Measurements from ENCODE around the gene MIER2.

Gene MIER2

DNA sequence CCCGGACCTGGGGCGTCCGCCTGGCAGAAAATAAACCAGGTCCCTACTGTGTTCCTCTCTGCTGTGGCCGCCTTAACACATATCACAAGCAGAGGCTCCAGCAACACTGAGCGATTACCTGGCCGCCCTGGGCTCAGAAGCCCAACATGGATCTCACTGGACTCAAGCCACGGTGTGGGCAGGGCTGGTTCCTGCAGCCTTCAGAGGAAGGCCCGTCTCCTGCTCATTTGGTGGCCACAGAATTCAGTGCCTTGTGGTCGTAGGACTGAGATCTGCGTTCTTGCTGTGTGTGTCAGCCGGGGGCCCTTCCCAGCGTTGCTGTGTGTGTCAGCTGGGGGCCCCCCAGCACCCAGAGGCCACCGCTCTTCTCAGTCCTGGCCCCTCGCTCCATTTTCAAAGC is 34.1 kb upstream of the MIER2 start:
- no peak for DNase-seq (ENCODE audit: low read depth in 2 of 2, low spot score in 1 of 2)

DNA sequence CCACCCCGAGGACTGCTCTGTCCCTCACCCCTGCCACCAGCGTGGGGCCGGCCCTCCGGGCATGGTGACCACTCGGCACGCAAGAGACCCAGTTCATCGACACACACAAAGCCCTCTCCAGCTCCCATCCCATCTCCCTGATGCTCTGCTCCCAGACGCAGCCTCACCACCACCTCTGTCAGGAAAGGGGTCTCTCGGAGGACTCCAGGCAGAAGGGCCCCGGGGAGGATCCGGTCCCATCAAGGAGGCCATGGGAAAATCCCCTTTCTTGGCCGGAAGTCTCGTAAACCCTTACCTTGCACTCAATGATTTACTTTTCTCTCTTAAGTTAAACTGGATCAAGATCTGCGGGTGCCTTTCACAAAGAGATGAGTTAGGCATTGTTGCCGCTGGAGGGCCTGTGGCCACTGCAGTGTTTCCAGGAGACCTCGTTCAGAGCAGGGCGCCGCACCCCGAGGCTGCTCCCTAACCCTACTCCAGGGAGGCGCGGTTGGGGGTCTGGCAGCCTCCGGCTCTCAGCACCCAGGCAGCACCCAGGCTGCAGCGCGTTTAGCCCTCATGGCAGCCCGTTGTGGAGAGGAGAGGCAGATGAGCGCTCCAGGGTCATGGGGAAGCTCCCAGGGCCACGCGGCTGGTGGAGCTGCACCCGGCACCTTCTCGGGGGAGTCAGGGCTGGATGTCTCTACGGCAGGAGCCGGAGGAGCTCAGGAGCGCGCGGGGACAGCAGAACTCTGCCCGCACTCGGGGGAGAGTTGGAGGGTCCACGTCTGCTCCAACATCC is 33.4 kb upstream of the MIER2 start:
- DNase-seq (ENCODE audit: low read depth in 2 of 2, low spot score in 1 of 2): no peak

GRCh38 chr19:376111-376470 is 31.5 kb upstream of the MIER2 start:
- no peak for DNase-seq (ENCODE audit: low read depth in 2 of 2, low spot score in 1 of 2)

DNA sequence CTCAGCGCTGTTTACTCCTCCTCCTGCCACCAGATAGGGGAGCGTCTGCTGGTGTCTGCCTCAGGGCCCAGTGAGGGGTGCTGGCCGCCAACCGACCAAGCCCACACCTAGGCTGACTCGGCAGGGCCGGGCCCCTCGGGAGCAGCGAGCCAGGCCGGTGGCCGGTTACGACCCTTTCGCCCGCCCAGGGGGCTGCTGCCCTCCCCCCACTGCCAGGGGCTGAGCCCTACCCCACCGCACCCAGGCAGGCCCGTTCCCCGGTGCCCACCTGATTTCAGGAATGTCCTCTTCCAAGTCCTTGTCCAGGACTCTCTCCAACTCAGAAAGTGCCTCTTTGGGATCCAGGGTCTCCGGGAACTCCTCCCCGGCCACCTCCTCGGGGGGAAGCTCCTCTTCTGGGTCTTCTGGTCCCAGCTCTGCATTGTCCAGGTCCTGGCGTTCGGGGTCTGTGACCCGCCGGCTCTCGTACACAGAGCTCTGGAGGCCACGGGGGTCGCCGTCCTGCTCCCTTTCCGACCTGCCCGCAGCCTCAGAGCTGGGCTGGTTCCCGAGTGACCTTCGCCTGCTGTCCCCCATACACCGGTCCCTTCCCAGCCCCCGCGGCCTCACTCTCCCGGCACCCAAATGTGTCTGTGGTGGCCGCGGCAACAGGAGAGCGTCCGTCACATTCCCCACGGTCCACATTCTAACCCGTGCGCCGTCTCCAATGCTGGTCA is 31.0 kb upstream of the MIER2 start:
- no peak for DNase-seq (ENCODE audit: low read depth in 2 of 2, low spot score in 1 of 2)

DNA sequence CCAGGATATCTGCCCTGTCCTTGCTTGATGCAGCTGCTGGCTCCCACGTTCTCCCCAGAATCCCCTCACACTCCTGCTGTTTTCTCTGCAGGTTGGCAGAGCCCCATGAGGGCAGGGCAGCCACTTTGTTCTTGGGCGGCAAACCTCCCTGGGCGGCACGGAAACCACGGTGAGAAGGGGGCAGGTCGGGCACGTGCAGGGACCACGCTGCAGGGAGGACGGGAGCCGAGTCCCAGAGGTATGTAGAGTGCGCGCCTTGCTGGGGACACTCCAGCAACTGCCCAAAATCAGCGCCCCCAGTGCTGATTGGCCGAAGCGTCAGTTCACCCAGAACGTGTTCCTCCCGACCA is 30.3 kb upstream of the MIER2 start:
- DNase-seq (ENCODE audit: low read depth in 2 of 2, low spot score in 1 of 2): no peak

DNA sequence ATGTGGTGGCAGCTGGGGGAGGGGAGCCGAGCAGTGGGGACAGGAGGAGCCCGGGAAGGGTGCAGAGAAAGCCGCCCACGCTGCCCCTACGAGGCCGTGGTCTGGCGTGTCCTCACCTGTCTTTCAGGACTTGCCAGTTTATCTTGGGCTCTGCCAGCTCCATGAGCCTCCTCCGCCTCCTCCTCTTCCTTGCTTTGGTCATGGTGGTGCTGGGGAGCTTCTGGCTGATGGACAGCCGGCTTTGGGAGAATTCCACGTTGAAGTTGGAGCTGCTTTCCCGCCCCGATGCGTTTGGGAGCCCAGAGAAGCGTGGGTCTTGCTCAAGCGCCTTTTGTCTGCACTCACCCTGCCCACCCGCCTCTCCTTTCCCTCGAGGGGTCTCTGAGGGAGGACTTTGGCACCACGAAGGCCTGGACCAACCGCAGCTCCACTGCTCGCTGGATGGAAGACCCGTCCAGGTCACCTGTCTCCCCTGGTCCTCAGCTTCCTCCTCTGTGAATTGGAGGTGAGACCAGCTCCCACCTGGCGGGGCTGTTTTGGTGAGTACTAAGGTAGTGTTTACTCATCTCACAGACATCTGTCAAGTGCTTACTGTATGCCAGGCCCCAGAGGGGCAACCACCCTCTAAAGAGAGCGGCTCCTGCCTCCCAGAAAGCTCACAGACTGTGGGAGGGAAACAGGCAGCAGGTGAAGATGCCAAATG is 29.7 kb upstream of the MIER2 start:
- DNase-seq (ENCODE audit: low read depth in 2 of 2, low spot score in 1 of 2): no peak

GRCh38 chr19:373391-374182 is 29.0 kb upstream of the MIER2 start:
- DNase-seq (ENCODE audit: low read depth in 2 of 2, low spot score in 1 of 2): no peak

GRCh38 chr19:372306-372890 is 27.8 kb upstream of the MIER2 start:
- DNase-seq (ENCODE audit: low read depth in 2 of 2, low spot score in 1 of 2): no peak

DNA sequence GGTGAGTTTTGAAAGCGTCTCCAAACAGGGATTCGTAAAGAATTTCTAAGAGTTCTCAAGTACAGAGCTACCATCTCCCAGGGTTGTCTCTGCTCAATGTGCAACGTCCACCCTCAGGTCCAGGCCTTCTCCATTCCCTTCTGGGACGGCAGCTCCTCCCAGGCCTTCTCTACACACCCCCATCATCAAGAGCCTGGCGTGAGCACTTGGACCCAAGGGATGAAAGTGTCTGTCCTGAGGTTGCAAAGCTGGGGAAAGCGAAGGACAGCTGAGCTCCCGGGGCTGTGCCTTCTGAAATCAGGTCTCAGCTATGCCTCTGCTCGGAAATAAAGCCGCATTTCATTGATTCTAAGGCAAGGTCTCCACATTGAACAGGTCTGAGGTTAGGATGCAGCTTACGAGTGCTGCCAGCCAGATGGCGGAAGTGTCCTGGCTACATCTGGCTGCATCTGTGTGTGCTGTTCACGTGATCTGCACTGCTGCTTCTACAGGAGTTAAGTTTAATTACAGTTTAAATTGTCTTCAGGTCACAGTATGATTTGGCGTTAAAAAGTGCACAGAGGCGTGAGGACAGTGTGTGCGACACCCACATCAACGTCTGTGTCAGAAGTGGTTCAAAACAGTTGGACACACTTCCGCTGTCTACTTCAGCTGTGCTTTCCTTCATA is 27.0 kb upstream of the MIER2 start:
- DNase-seq (ENCODE audit: low read depth in 2 of 2, low spot score in 1 of 2): no peak

- DNase-seq (ENCODE audit: low read depth in 2 of 2, low spot score in 1 of 2): no peak
Observed at GRCh38 chr19:370641-371330, 26.2 kb upstream of the MIER2 start.

GRCh38 chr19:369876-370275 is 25.3 kb upstream of the MIER2 start:
- DNase-seq (ENCODE audit: low read depth in 2 of 2, low spot score in 1 of 2): no peak

- no peak for DNase-seq (ENCODE audit: low read depth in 2 of 2, low spot score in 1 of 2)
Observed at GRCh38 chr19:369256-369655, 24.7 kb upstream of the MIER2 start.

DNA sequence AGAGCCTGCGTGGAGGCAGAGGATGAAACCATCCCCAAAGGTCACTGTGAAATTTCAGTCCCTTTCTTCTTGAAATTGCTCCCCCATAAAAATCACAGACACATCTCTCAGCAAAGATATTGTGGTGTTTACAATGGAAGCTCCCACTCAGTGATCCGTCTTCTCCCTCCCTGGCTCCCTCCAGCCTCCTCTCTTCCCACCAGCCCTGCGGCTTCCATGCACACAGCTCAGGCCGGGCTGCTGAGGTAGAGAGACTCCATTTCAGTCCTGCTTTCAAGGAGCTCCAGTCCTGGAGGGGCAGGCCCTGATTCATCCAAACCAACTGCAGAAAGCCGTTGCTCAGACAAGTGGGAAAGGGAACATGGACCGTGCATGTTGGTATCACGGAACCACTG is 24.0 kb upstream of the MIER2 start:
- DNase-seq (ENCODE audit: low read depth in 2 of 2, low spot score in 1 of 2): no peak

DNA sequence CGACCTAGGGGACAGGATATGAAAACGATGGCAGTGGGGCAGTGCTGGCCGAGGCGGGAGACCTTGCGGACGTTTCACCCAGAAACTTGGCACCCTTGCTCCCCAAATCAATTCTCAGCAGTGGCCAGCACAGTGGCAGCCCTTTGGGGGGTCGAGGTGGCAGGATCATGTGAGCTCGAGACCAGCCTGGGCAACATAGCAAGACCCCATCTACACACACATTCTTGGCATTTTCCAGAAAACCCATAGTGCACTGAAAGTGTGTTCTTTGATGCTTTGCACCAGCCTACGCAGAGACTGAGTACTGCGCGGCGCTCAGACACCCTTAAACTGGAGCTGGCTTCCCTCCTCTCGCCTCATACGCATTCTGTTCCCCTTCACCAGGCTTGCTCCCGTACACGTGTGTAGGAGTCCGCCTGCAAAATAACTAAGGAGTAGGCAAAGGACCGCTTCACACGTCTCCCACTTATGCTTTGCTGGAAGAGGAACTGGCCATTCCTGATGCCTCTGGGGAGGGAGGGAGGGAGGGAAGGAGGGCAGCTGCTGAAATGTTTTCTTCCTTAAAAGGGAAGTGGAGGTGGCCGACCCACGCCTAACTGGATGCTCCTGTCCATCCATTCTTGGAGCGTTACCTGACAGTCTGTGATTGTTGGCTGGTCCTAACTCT is 23.5 kb upstream of the MIER2 start:
- DNase-seq (ENCODE audit: low read depth in 2 of 2, low spot score in 1 of 2): no peak

- no peak for DNase-seq (ENCODE audit: low read depth in 2 of 2, low spot score in 1 of 2)
Observed at GRCh38 chr19:367561-367960, 23.0 kb upstream of the MIER2 start.

DNA sequence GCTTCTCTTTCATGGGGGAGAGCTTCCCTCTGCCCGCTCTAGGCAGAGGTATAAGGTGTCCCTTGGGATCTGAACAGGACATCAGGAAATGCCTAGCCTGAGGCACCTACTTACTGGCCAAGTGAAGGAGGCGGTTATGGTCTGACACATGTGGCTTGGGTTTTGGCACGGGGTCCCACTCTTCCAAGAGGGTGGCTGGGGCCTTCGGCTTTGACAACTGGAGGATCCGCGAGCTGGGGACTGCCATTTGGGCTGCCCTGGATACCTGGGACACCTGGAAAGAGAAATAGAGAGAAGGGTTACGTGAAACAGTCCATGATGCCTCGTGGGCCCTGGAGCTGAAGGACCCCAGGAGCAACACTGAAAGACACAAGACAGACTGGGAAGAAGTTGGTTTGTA is 22.4 kb upstream of the MIER2 start:
- no peak for DNase-seq (ENCODE audit: low read depth in 2 of 2, low spot score in 1 of 2)

GRCh38 chr19:366205-366783 is 21.7 kb upstream of the MIER2 start:
- no peak for DNase-seq (ENCODE audit: low read depth in 2 of 2, low spot score in 1 of 2)

DNA sequence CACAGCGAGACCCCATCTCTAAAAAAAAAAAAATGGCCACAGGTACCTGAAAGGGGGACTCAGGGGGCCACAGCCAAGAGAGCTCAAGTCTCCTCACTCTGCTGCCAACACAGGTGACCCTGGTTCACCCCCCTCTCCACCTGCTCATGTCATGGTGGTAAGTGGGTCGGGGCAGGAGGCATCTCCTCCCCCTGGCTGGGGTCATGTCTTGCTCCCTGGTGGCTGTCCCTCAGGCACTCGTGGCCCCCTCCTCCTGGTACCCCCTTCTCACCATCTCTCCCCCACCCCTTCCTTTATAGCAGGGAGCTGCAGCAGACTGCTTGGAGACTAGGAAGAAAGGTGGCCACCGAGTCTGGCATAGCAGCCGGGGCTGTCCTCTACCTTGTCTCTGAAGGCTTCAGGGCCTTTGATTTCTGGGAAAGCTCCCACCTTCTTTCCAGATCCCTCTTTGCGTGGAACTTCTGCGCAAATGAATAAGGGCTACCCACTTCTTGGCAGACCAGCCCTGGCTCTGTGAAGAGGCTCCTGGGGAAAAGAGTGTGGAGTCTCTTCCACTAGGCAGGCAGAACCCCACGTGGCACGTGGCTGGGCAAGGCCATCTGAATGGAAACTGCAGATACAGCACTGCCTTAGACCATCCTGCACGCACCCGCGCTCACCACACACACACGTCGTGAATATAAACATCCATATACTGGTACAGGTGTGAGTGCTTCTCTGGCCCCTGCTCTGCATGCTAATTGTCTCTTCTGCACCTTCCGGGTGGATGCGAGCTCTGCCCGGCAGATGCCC is 20.1 kb upstream of the MIER2 start:
- DNase-seq (ENCODE audit: low read depth in 2 of 2, low spot score in 1 of 2): no peak
